HepG2 (cell line): Measurements from ENCODE around the gene CRTC2. TPM values are rescaled to one million over a fixed set of nuclear protein-coding genes. Genes with fewer than 3 reads are reported as not detected.
A peak's percentile ranks its signal among the peaks of the same experiment; 100 is the strongest.

Experiments
- HOXA3 ChIP-seq: sonication (generic); formaldehyde crosslinking; IDR thresholded peaks from 2 replicates; pipeline ENCODE4 v1.5.0; 2020; ENCODE audit warnings: missing genetic modification reagents
- KDM5A ChIP-seq: fragments of 200-600 bp; sonication (generic); IDR thresholded peaks from 2 replicates; pipeline ENCODE4 v1.7.0; 2018; ENCODE audit warnings: antibody characterized with exemption, mild to moderate bottlenecking, low read length, borderline replicate concordance
- LRRFIP1 ChIP-seq: sonication (generic); formaldehyde crosslinking; conservative IDR thresholded peaks from 2 replicates; pipeline ENCODE4 v1.4.0; 2020; ENCODE audit warnings: missing genetic modification reagents
- MAZ ChIP-seq, 2 experiments: sonication (generic) in 1 of 2; formaldehyde crosslinking in 1 of 2; IDR thresholded peaks; 2 replicates each; pipeline versions ENCODE4 v1.5.0 to v1.6.1; 2012 to 2020; ENCODE audit warnings: low read depth in 2 of 2, mild to moderate bottlenecking in 2 of 2, borderline replicate concordance in 1 of 2, improper control_type of control experiment in 1 of 2, low read length in 1 of 2, missing genetic modification reagents in 1 of 2, moderate library complexity in 1 of 2
- MBNL3 ChIP-seq: fragments of 250-450 bp; sonication (Bioruptor Pico); conservative IDR thresholded peaks from 2 replicates; pipeline ENCODE4 v1.8.0; 2022; ENCODE audit warnings: mild to moderate bottlenecking, inconsistent platforms
- SRY ChIP-seq: sonication (generic); formaldehyde crosslinking; IDR thresholded peaks from 2 replicates; pipeline ENCODE4 v1.8.0; 2022; ENCODE audit warnings: mild to moderate bottlenecking, missing genetic modification reagents
- TIGD3 ChIP-seq: sonication (generic); formaldehyde crosslinking; IDR thresholded peaks from 2 replicates; pipeline ENCODE4 v1.5.1; 2020; ENCODE audit warnings: mild to moderate bottlenecking, missing genetic modification reagents, borderline replicate concordance
- ZEB1 ChIP-seq: IDR thresholded peaks from 2 replicates; pipeline ENCODE4 v1.6.1; 2012; ENCODE audit warnings: mild to moderate bottlenecking, low read depth, inconsistent platforms; ENCODE audit not compliant: insufficient replicate concordance
- ZNF17 ChIP-seq: sonication (generic); formaldehyde crosslinking; IDR thresholded peaks from 2 replicates; pipeline ENCODE4 v1.5.0; 2020; ENCODE audit warnings: mild to moderate bottlenecking, missing genetic modification reagents
- ZNF337 ChIP-seq: sonication (generic); formaldehyde crosslinking; IDR thresholded peaks from 2 replicates; pipeline ENCODE4 v1.5.1; 2020; ENCODE audit warnings: missing genetic modification reagents, low read depth, mild to moderate bottlenecking, borderline replicate concordance
- ZNF512 ChIP-seq: sonication (generic); formaldehyde crosslinking; IDR thresholded peaks from 2 replicates; pipeline ENCODE4 v1.4.0; 2020; ENCODE audit warnings: mild to moderate bottlenecking, missing genetic modification reagents
- ZNF546 ChIP-seq: sonication (generic); formaldehyde crosslinking; conservative IDR thresholded peaks from 2 replicates; pipeline ENCODE4 v1.8.1; 2023; ENCODE audit warnings: mild to moderate bottlenecking, missing genetic modification reagents
- ZNF790 ChIP-seq: sonication (generic); formaldehyde crosslinking; IDR thresholded peaks from 2 replicates; pipeline ENCODE4 v1.8.0; 2022; ENCODE audit warnings: missing genetic modification reagents, mild to moderate bottlenecking, borderline replicate concordance
- ZSCAN21 ChIP-seq: sonication (generic); formaldehyde crosslinking; IDR thresholded peaks from 2 replicates; pipeline ENCODE4 v1.8.0; 2022; ENCODE audit warnings: mild to moderate bottlenecking, missing genetic modification reagents, moderate library complexity, borderline replicate concordance
- ZUFSP ChIP-seq: sonication (generic); formaldehyde crosslinking; IDR thresholded peaks from 2 replicates; pipeline ENCODE4 v1.9.0; 2021; ENCODE audit warnings: missing genetic modification reagents, mild to moderate bottlenecking, borderline replicate concordance
- polyA plus RNA-seq, 8 experiments: library from polyadenylated mRNA; depleted of rRNA in 3 of 8; stranded (reverse) in 7 of 8; unstranded in 1 of 8; fragments of >200 nt; fragmentation: Illumina TruSeq in 4 of 8; extraction: Trizol in 4 of 8; gene quantifications; 2 replicates each; pipeline versions ENCODE4 v1.2.1 to v1.2.3, GENCODE V29; 2011 to 2016; ENCODE audit warnings: low read depth in 4 of 8, missing spikeins in 1 of 8, mixed read lengths in 1 of 8; ENCODE audit not compliant: insufficient read depth in 1 of 8
- total RNA-seq, 5 experiments: library from RNA; depleted of rRNA; stranded (reverse); fragments of >200 nt; fragmentation: Illumina TruSeq; extraction: Trizol; gene quantifications; 2 replicates each; pipeline ENCODE4 v1.2.3, GENCODE V29; 2016; ENCODE audit warnings: low read depth in 1 of 5

CRTC2 gene
- total and polyA plus RNA-seq, 2 of the 13 experiments (the other 11 are each of a cell fraction or from before 2014, with no cell fraction given): 6.1 to 26.7 TPM

- TF ChIP-seq ZNF546: no peak
- 0 out of 2 replicates have a peak, but pooled peaks have one; percentile 26 for TF ChIP-seq SRY (CRISPR knock-in tag)
- TF ChIP-seq ZSCAN21: no peak
- TF ChIP-seq LRRFIP1: no peak
- peak; percentile 19 for TF ChIP-seq ZEB1
- TF ChIP-seq ZNF790: 0 out of 2 replicates have a peak, but pooled peaks have one; percentile 3
- no peak for TF ChIP-seq ZUFSP (CRISPR knock-in tag)
- 0 out of 2 replicates have a peak, but pooled peaks have one; percentile 33 for TF ChIP-seq KDM5A
- no peak for TF ChIP-seq MAZ (IDR thresholded peaks at IDR 0.05; ENCODE audit: borderline replicate concordance, low read depth, low read length)
- no peak; the same call in 1 of the 2 replicates for TF ChIP-seq MAZ (CRISPR knock-in tag; IDR thresholded peaks at IDR 0.05; ENCODE audit: low read depth)
- TF ChIP-seq ZNF512 (CRISPR knock-in tag): no peak
- no peak for TF ChIP-seq MBNL3
- no peak for TF ChIP-seq ZNF337 (CRISPR knock-in tag)
- no peak for TF ChIP-seq ZNF17 (CRISPR knock-in tag)
- no peak for TF ChIP-seq HOXA3 (CRISPR knock-in tag)
- TF ChIP-seq TIGD3 (CRISPR knock-in tag): no peak
These were observed 5.5 kb upstream of the CRTC2 start (continued) for GRCh38 chr1:153963850-153964331.
